Neural cell (in vitro differentiated cells): Measurements from ENCODE around the gene OST4. TPM values are rescaled to one million over a fixed set of nuclear protein-coding genes. Genes with fewer than 3 reads are reported as not detected.

ENCODE experiments used
- H2AFZ ChIP-seq: fragments of 200-600, 300-800 bp; sonication (generic), shearing (Covaris generic); 2 replicates; pipeline ENCODE4 v1.6.0; 2014; ENCODE audit warnings: low read depth, mild to moderate bottlenecking, antibody characterized with exemption, low read length, moderate library complexity
- H3F3A ChIP-seq: fragments of 200-600 bp; shearing (Covaris generic); 2 replicates; pipeline ENCODE4 v1.6.1; 2016; ENCODE audit warnings: mild to moderate bottlenecking, moderate library complexity, mixed read lengths, antibody characterized with exemption, low read length; ENCODE audit not compliant: insufficient read depth, poor library complexity, severe bottlenecking
- H3K27ac ChIP-seq: fragments of 200-600, 300-800 bp; sonication (generic), shearing (Covaris generic); 2 replicates; pipeline ENCODE4 v1.5.1; 2014; ENCODE audit warnings: mild to moderate bottlenecking, low read length, moderate library complexity
- H3K27me3 ChIP-seq: fragments of 300-800, 200-600 bp; sonication (generic), shearing (Covaris generic); 2 replicates; pipeline ENCODE4 v1.6.0; 2014; ENCODE audit warnings: mild to moderate bottlenecking, low read depth, low read length, moderate library complexity; ENCODE audit not compliant: insufficient read depth
- H3K36me3 ChIP-seq: fragments of 300-800, 200-600 bp; sonication (generic), shearing (Covaris generic); 2 replicates; pipeline ENCODE4 v1.5.1; 2014; ENCODE audit warnings: mild to moderate bottlenecking, antibody characterized with exemption, low read length, moderate library complexity; ENCODE audit not compliant: insufficient read depth
- H3K4me2 ChIP-seq: fragments of 300-800, 200-600 bp; sonication (generic), shearing (Covaris generic); 2 replicates; pipeline ENCODE4 v1.6.0; 2014; ENCODE audit warnings: mild to moderate bottlenecking, low read length
- H3K4me3 ChIP-seq: fragments of 300-800, 200-600 bp; sonication (generic), shearing (Covaris generic); 2 replicates; pipeline ENCODE4 v1.5.1; 2014; ENCODE audit warnings: mild to moderate bottlenecking, low read length, moderate library complexity
- H3K79me2 ChIP-seq: fragments of 200-600 bp; shearing (Covaris generic); replicated peaks from 2 replicates; pipeline ENCODE4 v1.6.0; 2014; ENCODE audit warnings: mild to moderate bottlenecking, low read length, moderate library complexity; ENCODE audit not compliant: insufficient read depth
- H3K9ac ChIP-seq: fragments of 300-800, 200-600 bp; sonication (generic), shearing (Covaris generic); 2 replicates; pipeline ENCODE4 v1.6.1; 2016; ENCODE audit warnings: mild to moderate bottlenecking, low read length, mixed read lengths
- H3K9me2 ChIP-seq: fragments of 200-600 bp; shearing (Covaris generic); 2 replicates; pipeline ENCODE4 v1.6.1; 2016; ENCODE audit warnings: mild to moderate bottlenecking, low read length, mixed read lengths; ENCODE audit not compliant: insufficient read depth
- H3K9me3 ChIP-seq: fragments of 200-600, 300-800 bp; sonication (generic), shearing (Covaris generic); 2 replicates; pipeline ENCODE4 v1.6.1; 2016; ENCODE audit warnings: mild to moderate bottlenecking, mixed run types, low read length, moderate library complexity, mixed read lengths
- H4K20me1 ChIP-seq: fragments of 200-600 bp; shearing (Covaris generic); 2 replicates; pipeline ENCODE4 v1.6.1; 2016; ENCODE audit warnings: mild to moderate bottlenecking, mixed run types; ENCODE audit not compliant: insufficient read depth
- EP300 ChIP-seq: fragments of 450-650 bp; conservative IDR thresholded peaks from 2 replicates; pipeline ENCODE4 v1.6.1; 2014; ENCODE audit warnings: antibody characterized with exemption, mild to moderate bottlenecking, moderate library complexity; ENCODE audit not compliant: poor library complexity, severe bottlenecking
- EZH2 ChIP-seq: fragments of 200-600, 300-800 bp; shearing (Covaris generic), sonication (generic); IDR thresholded peaks from 2 replicates; pipeline ENCODE4 v1.6.1; 2014; ENCODE audit warnings: antibody characterized with exemption, low read length, borderline replicate concordance, mild to moderate bottlenecking; ENCODE audit not compliant: insufficient read depth, poor library complexity, severe bottlenecking
- MXI1 ChIP-seq: fragments of 450-650 bp; conservative IDR thresholded peaks from 2 replicates; pipeline ENCODE4 v1.6.1; 2014; ENCODE audit warnings: antibody characterized with exemption, mild to moderate bottlenecking; ENCODE audit not compliant: poor library complexity, severe bottlenecking
- POLR2AphosphoS5 ChIP-seq: IDR thresholded peaks from 2 replicates; pipeline ENCODE4 v1.6.1; 2012
- RAD21 ChIP-seq: fragments of 450-650 bp; conservative IDR thresholded peaks from 2 replicates; pipeline ENCODE4 v1.6.1; 2014; ENCODE audit warnings: antibody characterized with exemption, mild to moderate bottlenecking, moderate library complexity
- SMC3 ChIP-seq: fragments of 450-650 bp; conservative IDR thresholded peaks from 2 replicates; pipeline ENCODE4 v1.6.1; 2014; ENCODE audit warnings: antibody characterized with exemption, mild to moderate bottlenecking, moderate library complexity; ENCODE audit not compliant: poor library complexity
- TAF1 ChIP-seq: IDR thresholded peaks from 2 replicates; pipeline ENCODE4 v1.6.1; 2012; ENCODE audit warnings: low read depth
- polyA plus RNA-seq: library from polyadenylated mRNA; depleted of rRNA; stranded (reverse); fragments of >200 nt; gene quantifications from 2 replicates; pipeline ENCODE4 v1.2.3, GENCODE V29; 2014
- TF ChIP-seq, protein P1 (sequence below): fragments of 450-650 bp; IDR thresholded peaks from 2 replicates; pipeline ENCODE4 v1.5.1; 2014; ENCODE audit warnings: antibody characterized with exemption, mild to moderate bottlenecking, moderate library complexity; ENCODE audit not compliant: poor library complexity, severe bottlenecking
- TF ChIP-seq, protein P2 (sequence below): IDR thresholded peaks from 2 replicates; pipeline ENCODE4 v1.6.1; 2012; ENCODE audit warnings: borderline replicate concordance

Gene OST4
- polyA plus RNA-seq, 1 donor from 2014 or later, result 263 TPM

DNA sequence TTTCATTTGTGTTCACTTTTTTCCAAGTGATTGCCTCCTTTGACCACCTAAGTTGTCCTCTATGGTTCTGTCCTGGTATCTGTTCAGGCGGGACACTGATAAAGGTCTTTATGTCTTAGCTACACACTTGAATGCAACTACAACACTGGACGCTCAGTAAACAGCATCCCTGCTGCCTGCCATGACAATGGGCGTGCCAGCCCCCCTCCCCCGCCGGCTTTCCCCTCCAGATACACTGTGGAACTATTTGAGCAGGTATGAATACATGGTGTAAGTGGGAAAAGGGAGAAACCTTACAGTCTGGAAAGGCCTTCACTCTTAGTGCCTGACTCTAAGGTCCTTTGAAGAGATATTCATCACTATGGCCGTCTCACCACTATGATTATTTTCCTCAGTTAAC is 14.3 kb downstream of the OST4 start:
- Histone ChIP-seq H3F3A (no peaks in the 10 kb centered on the region), H3K79me2 (peaks cover 4% of the 10 kb centered on the region), H3K27me3 (no peaks in the 10 kb centered on the region), H3K9me2 (no peaks in the 10 kb centered on the region), H3K36me3 (no peaks in the 10 kb centered on the region), H3K27ac (no peak overlapping the region), H2AFZ (no peak overlapping the region), H3K9me3 (no peaks in the 10 kb centered on the region), H3K4me3 (no peak overlapping the region), H3K9ac (no peak overlapping the region), H4K20me1 (no peaks in the 10 kb centered on the region), H3K4me2 (no peak overlapping the region)
- no peak for TF ChIP-seq RAD21
- TF ChIP-seq, protein P1, sequence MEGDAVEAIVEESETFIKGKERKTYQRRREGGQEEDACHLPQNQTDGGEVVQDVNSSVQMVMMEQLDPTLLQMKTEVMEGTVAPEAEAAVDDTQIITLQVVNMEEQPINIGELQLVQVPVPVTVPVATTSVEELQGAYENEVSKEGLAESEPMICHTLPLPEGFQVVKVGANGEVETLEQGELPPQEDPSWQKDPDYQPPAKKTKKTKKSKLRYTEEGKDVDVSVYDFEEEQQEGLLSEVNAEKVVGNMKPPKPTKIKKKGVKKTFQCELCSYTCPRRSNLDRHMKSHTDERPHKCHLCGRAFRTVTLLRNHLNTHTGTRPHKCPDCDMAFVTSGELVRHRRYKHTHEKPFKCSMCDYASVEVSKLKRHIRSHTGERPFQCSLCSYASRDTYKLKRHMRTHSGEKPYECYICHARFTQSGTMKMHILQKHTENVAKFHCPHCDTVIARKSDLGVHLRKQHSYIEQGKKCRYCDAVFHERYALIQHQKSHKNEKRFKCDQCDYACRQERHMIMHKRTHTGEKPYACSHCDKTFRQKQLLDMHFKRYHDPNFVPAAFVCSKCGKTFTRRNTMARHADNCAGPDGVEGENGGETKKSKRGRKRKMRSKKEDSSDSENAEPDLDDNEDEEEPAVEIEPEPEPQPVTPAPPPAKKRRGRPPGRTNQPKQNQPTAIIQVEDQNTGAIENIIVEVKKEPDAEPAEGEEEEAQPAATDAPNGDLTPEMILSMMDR, result no peak
- no peak for TF ChIP-seq POLR2AphosphoS5
- TF ChIP-seq, protein P2, sequence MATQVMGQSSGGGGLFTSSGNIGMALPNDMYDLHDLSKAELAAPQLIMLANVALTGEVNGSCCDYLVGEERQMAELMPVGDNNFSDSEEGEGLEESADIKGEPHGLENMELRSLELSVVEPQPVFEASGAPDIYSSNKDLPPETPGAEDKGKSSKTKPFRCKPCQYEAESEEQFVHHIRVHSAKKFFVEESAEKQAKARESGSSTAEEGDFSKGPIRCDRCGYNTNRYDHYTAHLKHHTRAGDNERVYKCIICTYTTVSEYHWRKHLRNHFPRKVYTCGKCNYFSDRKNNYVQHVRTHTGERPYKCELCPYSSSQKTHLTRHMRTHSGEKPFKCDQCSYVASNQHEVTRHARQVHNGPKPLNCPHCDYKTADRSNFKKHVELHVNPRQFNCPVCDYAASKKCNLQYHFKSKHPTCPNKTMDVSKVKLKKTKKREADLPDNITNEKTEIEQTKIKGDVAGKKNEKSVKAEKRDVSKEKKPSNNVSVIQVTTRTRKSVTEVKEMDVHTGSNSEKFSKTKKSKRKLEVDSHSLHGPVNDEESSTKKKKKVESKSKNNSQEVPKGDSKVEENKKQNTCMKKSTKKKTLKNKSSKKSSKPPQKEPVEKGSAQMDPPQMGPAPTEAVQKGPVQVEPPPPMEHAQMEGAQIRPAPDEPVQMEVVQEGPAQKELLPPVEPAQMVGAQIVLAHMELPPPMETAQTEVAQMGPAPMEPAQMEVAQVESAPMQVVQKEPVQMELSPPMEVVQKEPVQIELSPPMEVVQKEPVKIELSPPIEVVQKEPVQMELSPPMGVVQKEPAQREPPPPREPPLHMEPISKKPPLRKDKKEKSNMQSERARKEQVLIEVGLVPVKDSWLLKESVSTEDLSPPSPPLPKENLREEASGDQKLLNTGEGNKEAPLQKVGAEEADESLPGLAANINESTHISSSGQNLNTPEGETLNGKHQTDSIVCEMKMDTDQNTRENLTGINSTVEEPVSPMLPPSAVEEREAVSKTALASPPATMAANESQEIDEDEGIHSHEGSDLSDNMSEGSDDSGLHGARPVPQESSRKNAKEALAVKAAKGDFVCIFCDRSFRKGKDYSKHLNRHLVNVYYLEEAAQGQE, result no peak
- TF ChIP-seq EP300, result no peak
- no peak for TF ChIP-seq SMC3
- no peak for TF ChIP-seq TAF1
- no peak for TF ChIP-seq MXI1
- no peak for TF ChIP-seq EZH2

- no peak overlapping the region for H3K4me2 ChIP-seq
- TF ChIP-seq POLR2AphosphoS5, result no peak
- no peaks in the 10 kb centered on the region for H3K27me3 ChIP-seq
- H3K27ac ChIP-seq, result no peak overlapping the region
- H3K9ac ChIP-seq, result no peak overlapping the region
- H3F3A ChIP-seq, result no peaks in the 10 kb centered on the region
- no peaks in the 10 kb centered on the region for H4K20me1 ChIP-seq
- H3K9me3 ChIP-seq, result no peaks in the 10 kb centered on the region
- no peaks in the 10 kb centered on the region for H3K36me3 ChIP-seq
- no peak overlapping the region for H2AFZ ChIP-seq
- H3K79me2 ChIP-seq, result peaks cover 7% of the 10 kb centered on the region
- H3K4me3 ChIP-seq, result no peak overlapping the region
- no peaks in the 10 kb centered on the region for H3K9me2 ChIP-seq
These were observed 16.7 kb downstream of the OST4 start for GRCh38 chr2:27054721-27055120.

DNA sequence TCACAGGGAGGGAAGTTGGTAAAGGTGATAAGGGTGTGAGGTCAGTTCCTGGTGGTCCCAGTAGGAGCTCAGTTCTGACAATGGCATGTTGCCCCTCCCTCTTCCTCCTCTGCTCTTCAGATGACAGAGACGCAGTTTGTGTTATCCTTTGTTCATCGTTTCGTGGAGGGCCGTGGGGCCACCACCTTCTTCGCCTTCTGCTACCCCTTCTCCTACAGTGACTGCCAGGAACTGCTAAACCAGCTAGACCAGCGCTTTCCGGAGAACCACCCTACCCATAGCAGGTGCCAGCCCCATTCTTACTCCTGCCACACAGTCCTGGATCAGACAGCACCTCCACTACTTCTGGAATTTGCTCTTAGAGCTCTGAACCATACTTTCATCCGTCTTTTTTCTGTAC is 17.7 kb downstream of the OST4 start:
- H3K79me2 ChIP-seq, result peaks cover 7% of the 10 kb centered on the region
- no peaks in the 10 kb centered on the region for H3K27me3 ChIP-seq
- H4K20me1 ChIP-seq, result no peaks in the 10 kb centered on the region
- H3K9me2 ChIP-seq, result no peaks in the 10 kb centered on the region
- no peak overlapping the region for H3K4me2 ChIP-seq
- no peaks in the 10 kb centered on the region for H3F3A ChIP-seq
- no peak overlapping the region for H3K9ac ChIP-seq
- no peaks in the 10 kb centered on the region for H3K36me3 ChIP-seq
- no peak overlapping the region for H3K27ac ChIP-seq
- H3K9me3 ChIP-seq, result no peaks in the 10 kb centered on the region
- TF ChIP-seq TAF1 (no peak), RAD21 (no peak), POLR2AphosphoS5 (no peak)
- no peak overlapping the region for H2AFZ ChIP-seq
- no peak overlapping the region for H3K4me3 ChIP-seq
